Left ventricle myocardium inferior (tissue), 1 donor: ENCODE measurements around the gene GLRX3. TPM values are rescaled to one million over a fixed set of nuclear protein-coding genes. Genes with fewer than 3 reads are reported as not detected.
A peak's percentile ranks its signal among the peaks of the same experiment; 100 is the strongest.
"Not testable (repeated sequence)": the region's sequence is repeated elsewhere in the genome, so short reads cannot be mapped to it uniquely, and the experiment has no call there.

Source experiments
- DNase-seq: peaks from one replicate; pipeline ENCODE4 v3.0.0-alpha.2; 2020
- H3K27ac ChIP-seq: fragments of 200-600 bp; replicated peaks from 2 replicates; pipeline ENCODE4 v1.8.0; 2021
- H3K27me3 ChIP-seq: fragments of 200-600 bp; 2 replicates; pipeline ENCODE4 v1.8.0; 2021; ENCODE audit warnings: low read depth
- H3K36me3 ChIP-seq: fragments of 200-600 bp; 2 replicates; pipeline ENCODE4 v1.8.0; 2021
- H3K4me1 ChIP-seq: fragments of 200-600 bp; 2 replicates; pipeline ENCODE4 v1.8.0; 2021
- H3K4me3 ChIP-seq: fragments of 200-600 bp; 2 replicates; pipeline ENCODE4 v1.8.0; 2021; ENCODE audit warnings: mild to moderate bottlenecking, moderate library complexity
- H3K9me3 ChIP-seq: fragments of 200-600 bp; replicated peaks from 2 replicates; pipeline ENCODE4 v1.8.0; 2021
- intact Hi-C: fragments of 100-400 bp; cut with micrococcal nuclease; formaldehyde crosslinking; loops from one replicate; pipeline ENCODE4 v1.11.0; 2022
- long read RNA-seq: library from polyadenylated mRNA; unstranded; transcript quantifications from one replicate; pipeline ENCODE4 v2.0.0, GENCODE V29; 2021
- total RNA-seq: library from RNA; stranded (reverse); fragmentation: NEBNext Ultra II Directional; extraction: Animal tissue kit (Norgen Biotek cat#: 25700); gene quantifications from one replicate; pipeline ENCODE4 v1.2.1, GENCODE V29; 2021
- TF ChIP-seq, protein P1 (sequence below): fragments of 200-600 bp; IDR thresholded peaks from 2 replicates; pipeline ENCODE4 v1.8.0; 2021; ENCODE audit warnings: antibody characterized with exemption, mild to moderate bottlenecking, borderline replicate concordance
- donor health status: DM: no; HTN: yes; CAD: no; lungs with severe emphysema.

The GLRX3 gene
- 69.2 TPM for total RNA-seq
- long read RNA-seq, transcript GLRX3-202 (12 exons, 3,827 nt): minor isoform, 5 of 106 reads
- long read RNA-seq, transcript GLRX3-201 (11 exons, 1,302 nt): major isoform, 87 of 106 reads
- long read RNA-seq, partial matches to known transcripts: 2 of 106 reads
- long read RNA-seq, other reads (novel, unspliced or antisense): 11 of 106 reads

- Histone ChIP-seq H3K4me3 (peak within 1 kb of the TSS; percentile 100), H3K4me1 (peaks cover 54% of the 10 kb centered on the region), H3K36me3 (no peaks in the 10 kb centered on the region), H3K27me3 (no peaks in the 10 kb centered on the region), H3K27ac (peak within 1 kb of the TSS; percentile 96), H3K9me3 (no peaks in the 10 kb centered on the region)
- peak; percentile 92 for DNase-seq
- intact Hi-C loops: no loop called here
- TF ChIP-seq, protein P1, sequence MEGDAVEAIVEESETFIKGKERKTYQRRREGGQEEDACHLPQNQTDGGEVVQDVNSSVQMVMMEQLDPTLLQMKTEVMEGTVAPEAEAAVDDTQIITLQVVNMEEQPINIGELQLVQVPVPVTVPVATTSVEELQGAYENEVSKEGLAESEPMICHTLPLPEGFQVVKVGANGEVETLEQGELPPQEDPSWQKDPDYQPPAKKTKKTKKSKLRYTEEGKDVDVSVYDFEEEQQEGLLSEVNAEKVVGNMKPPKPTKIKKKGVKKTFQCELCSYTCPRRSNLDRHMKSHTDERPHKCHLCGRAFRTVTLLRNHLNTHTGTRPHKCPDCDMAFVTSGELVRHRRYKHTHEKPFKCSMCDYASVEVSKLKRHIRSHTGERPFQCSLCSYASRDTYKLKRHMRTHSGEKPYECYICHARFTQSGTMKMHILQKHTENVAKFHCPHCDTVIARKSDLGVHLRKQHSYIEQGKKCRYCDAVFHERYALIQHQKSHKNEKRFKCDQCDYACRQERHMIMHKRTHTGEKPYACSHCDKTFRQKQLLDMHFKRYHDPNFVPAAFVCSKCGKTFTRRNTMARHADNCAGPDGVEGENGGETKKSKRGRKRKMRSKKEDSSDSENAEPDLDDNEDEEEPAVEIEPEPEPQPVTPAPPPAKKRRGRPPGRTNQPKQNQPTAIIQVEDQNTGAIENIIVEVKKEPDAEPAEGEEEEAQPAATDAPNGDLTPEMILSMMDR: no peak
Measured at GRCh38 chr10:130136226-130137089, at the start of gene GLRX3. Gene GLRX3, plus strand, starts transcription at chr10:130136391. Its CDS starts 30 bp downstream, at chr10:130136421.

DNA sequence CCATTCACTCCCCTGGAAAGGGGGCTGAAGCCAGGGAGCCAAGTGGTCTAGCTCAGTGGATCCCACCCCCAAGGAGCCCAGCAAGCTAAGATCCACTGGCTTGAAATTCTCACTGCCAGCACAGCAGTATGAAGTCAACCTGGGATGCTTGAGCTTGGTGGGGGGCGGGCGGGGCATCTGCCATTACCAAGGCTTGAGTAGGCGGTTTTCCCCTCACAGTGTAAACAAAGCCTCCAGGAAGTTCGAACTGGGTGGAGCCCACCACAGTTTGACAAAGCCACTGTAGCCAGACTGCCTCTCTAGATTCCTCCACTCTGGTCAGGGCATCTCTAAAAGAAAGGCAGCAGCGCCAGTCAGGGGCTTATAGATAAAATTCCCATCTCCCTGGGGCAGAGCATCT lies 45.6 kb upstream of the GLRX3 start:
- H3K4me3 ChIP-seq: not testable (repeated sequence)

DNA sequence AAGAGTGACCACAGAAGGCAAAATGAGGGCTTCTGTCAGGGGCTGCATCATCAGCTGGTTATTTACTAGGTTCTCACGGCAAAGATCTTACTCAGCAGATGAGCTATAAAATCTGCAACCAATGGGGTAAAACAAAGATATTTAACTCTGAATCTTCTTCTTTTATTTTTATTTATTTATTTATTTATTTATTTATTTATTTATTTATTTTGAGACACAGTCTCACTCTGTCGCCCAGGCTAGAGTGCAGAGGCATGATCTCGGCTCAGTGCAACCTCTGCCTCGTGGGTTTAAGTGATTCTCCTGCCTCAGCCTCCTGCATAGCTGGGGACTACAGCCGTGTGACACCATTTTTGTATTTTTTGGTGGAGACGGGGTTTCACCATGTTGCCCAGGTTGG lies 36.8 kb upstream of the GLRX3 start:
- Histone ChIP-seq H3K36me3 (no peaks in the 10 kb centered on the region), H3K9me3 (no peaks in the 10 kb centered on the region), H3K27me3 (no peaks in the 10 kb centered on the region), H3K4me1 (no peaks in the 10 kb centered on the region), H3K27ac (no peak overlapping the region), H3K4me3 (no peak overlapping the region)
- intact Hi-C loops: no loop called here
- DNase-seq: no peak
- TF ChIP-seq, protein P1: no peak

More for the DNA sequence above, 45.6 kb upstream of the GLRX3 start:
- H3K4me1 ChIP-seq, H3K27me3 ChIP-seq, DNase-seq, H3K36me3 ChIP-seq, H3K27ac ChIP-seq, intact Hi-C loops: not testable (repeated sequence)
- peaks cover 15% of the 10 kb centered on the region for H3K9me3 ChIP-seq

- Histone ChIP-seq H3K27ac (no peak overlapping the region), H3K4me3 (no peak overlapping the region), H3K9me3 (no peaks in the 10 kb centered on the region), H3K27me3 (no peaks in the 10 kb centered on the region), H3K4me1 (peaks cover 19% of the 10 kb centered on the region), H3K36me3 (no peaks in the 10 kb centered on the region)
- no peak for DNase-seq
- intact Hi-C loops: no loop called here
- TF ChIP-seq, protein P1: no peak
Measured at GRCh38 chr10:130105724-130106123, 30.5 kb upstream of the GLRX3 start.

DNA sequence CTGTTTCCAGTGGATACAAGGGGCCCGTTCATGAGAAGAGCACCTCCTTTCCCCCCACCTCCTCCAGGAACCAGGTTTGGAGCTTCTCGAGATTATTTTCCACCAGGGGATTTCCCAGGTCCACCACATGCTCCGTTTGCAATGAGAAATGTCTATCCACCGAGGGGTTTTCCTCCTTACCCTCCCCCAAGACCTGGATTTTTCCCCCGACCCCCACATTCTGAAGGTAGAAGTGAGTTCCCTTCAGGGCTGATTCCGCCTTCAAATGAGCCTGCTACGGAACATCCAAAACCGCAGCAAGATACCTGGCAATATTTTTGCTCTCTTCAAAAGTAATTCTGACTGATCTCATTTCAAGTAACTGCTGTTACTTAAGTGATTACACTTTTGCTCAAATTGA lies 28.0 kb upstream of the GLRX3 start:
- intact Hi-C loops, H3K27ac ChIP-seq: not testable (repeated sequence)

DNA sequence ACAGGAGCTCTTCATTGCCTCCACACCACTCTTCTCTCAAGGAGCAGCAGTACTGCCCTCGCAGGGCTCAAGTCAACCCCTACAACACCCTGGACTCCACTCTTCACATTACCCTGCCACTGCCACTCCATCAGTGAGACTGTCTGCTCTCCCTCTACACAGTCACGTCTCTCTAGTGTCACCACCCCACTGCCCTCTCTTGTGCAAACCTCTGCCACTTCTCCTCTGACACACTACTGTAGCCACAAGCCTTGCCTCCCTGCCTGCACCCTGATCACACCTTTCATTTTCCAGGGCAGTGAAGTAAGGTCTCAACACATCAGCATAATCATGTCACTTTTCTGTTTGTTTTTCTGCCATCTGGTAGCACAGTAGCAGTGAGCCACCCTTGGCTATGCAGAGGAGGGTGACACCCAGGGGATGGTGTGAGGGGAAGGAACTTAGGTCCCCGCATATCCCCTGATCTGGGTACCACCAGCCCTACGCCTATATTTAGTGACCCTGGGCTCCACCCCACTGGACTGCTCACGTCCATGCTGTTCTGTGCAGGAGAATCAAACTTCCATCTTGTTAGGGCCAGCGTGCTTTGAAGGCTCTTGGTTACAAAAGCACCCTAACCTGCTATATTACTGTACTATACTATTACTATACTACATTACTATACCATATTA lies 27.1 kb upstream of the GLRX3 start:
- Histone ChIP-seq H3K4me1 (peaks cover 39% of the 10 kb centered on the region), H3K27ac (peak overlapping the region; percentile 97), H3K9me3 (no peaks in the 10 kb centered on the region), H3K27me3 (no peaks in the 10 kb centered on the region), H3K4me3 (peak overlapping the region; percentile 94), H3K36me3 (no peaks in the 10 kb centered on the region)
- intact Hi-C loops: no loop called here
- DNase-seq: no peak
- TF ChIP-seq, protein P1: no peak

More for the DNA sequence above, 28.0 kb upstream of the GLRX3 start:
- H3K27me3 ChIP-seq, H3K4me3 ChIP-seq, DNase-seq, H3K9me3 ChIP-seq, H3K36me3 ChIP-seq: not testable (repeated sequence)
- H3K4me1 ChIP-seq: peaks cover 39% of the 10 kb centered on the region
